CD1c-positive myeloid dendritic cell (primary cell): ENCODE measurements around the gene CPE.
A peak's percentile ranks its signal among the peaks of the same experiment; 100 is the strongest.

Experiments
- DNase-seq: peaks from one replicate; pipeline ENCODE4 v3.0.0-alpha.2; 2016; ENCODE audit errors: extremely low spot score

CPE gene

DNA sequence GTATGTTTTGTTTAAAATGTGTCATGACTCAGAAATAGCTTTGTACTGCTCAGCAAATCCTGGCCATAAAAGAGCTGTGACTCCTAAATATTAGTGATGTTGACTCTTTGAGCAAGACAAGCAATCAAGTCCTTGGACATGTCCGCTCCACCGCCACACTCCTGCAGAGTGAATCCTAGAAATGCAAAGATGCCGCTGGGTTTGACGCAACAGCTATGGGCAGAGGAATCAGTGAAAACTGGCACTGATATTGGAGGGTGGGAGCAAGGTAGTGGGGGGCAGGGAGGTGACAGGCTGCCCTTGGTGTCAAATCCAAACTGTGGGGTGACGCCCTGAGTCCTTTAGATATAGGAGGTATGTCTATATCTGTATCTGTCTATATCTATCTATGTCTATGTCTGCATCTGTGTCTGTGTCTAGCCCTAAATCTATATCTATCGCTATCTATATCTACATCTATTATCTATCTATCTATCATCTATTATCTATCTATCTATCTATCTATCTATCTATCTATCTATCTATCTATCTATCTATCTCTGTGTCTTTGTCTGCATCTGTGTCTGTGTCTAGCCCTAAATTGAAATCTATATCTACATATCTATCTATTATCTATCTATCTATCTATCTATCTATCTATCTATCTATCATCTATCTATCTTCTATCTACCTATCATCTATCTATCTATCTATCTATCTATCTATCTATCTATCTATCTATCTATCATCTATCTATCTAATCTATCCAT is 129.7 kb downstream of the CPE start:
- DNase-seq = no peak

DNA sequence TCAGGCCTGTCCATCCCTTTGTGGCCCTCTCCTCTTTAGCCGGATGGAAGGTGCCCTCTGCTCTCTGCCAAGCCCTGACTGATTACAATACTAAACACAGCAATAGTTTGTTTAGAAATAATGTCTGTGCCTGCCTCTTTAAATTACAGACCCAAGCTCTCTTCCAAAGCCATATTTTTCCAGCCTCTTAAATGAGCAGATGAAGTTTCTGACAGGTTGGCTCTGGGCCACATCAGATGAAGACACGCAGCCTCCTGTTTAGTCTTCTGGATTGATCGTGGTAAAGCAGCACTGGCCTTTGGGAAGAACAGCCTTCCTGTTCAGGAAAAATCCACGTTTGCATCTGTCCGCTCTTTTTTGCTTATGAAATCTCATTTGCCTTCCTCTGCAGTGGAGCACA is 133.6 kb downstream of the CPE start:
- no peak for DNase-seq

DNA sequence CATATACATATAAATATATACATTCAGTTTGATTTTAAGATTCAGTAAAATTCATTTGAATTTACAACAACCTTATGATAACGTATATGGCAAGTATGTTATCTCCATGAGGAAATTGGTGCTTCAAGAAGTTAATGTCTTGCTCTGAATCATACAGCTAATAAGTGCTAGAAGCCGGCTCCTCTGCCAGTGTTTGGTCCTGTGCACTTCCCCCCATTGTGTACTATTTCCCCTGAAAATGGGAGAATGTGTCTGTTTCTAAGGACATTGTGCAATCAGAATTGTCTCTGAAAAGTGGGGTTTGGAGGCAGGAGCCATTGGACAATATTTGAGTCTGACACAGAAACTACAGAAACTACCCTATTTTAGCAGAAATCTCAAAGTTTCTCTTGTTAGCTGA is 135.9 kb downstream of the CPE start:
- no peak for DNase-seq

DNA sequence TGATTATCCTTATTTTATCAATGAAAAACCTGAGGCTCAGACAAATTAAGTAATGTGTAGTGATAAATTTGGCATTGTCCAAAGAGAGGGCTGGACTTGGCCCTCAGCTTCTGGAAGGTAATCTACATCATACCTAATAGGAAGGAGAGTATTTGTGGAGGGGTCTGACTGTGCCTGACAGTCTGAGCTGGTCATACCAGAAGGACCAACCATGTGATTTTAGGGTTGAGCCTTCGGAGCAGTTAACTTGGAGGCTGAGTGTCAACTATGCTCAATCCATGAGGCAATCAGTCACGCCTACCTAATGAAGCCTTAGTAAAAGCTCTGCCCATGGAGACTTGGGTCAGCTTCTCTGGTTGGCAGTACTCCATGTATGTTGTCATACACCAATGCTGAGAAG is 136.4 kb downstream of the CPE start:
- DNase-seq = no peak

DNA sequence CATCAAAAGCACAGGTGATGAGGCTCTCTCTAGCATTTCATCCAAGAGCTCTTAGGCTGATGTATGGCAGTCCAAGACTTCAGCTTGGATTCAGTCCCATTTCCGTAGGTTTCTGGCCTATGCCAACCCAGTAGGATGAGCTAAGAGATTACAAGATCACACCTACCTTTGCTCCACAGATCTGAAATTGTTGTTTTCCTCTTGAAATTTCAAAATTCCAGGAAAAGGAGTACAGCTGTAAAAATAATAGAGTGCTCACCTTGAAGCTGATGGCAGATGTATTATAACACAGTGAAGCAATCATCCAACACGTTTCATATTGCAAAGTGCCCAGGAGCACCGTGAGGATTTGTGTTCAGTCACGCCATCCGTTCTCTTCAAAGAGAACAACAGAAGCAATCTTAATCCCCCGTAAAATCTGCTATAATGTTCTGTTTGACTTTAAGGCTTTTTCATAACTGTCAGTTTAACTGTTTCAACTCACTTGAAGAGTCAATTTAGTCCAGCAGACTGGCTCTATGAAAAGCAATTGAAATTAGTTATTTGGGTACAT is 137.5 kb downstream of the CPE start:
- no peak for DNase-seq

DNA sequence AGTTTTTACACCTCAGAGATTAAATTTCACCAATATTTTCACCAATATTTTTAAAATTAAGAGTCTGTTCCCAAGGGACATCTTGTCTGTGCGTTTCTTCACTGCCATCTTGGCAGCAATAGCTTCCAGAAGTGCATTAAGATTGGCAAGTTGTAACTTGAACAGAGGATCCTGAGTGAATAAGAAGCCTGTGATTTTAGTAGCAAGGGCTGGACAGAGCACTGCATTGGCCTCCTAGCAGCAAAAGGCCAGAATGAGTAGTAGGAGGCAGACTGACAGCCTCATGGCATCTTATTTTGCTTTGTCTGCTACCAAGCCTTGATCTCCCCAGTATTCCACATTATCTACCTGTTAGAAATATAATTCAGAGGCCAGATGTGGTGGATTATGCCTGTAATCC is 138.4 kb downstream of the CPE start:
- DNase-seq = no peak

DNA sequence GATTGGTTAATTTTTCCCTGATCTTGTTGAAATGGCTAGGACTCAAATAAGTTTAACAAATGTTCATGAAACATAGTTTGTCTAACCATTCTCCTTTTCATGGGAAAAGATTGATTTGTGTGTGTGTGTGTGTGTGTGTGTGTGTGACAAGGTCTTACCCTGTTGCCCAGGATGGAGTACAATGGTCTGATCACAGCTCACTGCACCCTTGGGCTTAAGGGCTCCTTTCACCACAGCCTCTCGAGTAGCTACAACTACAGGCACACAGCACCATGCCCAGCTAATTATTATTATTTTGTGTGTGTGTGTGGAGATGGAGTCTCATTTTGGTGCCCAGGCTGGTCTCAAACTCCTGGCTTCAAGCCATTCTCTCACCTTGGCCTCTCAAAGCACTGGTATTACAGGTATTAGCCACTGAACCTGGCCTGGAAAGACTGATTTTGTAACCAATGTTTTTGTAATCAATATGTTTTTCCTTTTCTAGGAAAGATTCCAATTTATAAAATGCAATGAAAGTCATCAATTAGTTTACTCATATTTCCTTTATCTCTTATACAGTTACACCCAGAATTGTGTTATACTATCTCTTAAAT is 139.3 kb downstream of the CPE start:
- no peak for DNase-seq

DNA sequence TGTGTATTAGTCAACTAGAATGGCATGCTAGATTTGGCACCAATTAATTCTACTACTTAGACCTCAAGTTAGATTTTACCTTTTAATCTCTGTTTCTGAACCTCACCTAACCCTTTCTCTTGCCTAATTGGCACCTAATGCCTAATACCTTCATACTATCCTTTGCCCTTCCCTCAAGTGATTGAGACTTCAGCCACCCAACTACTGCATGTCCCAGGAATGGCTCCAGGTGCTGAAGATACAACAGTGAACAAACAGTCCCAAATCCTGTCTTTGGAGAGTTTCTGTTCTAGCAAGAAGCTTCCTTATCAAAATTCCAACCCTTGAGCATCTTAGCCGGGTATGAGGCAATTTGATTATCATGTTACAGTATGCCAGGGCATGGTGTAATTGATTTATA is 139.9 kb downstream of the CPE start:
- DNase-seq = no peak

DNA sequence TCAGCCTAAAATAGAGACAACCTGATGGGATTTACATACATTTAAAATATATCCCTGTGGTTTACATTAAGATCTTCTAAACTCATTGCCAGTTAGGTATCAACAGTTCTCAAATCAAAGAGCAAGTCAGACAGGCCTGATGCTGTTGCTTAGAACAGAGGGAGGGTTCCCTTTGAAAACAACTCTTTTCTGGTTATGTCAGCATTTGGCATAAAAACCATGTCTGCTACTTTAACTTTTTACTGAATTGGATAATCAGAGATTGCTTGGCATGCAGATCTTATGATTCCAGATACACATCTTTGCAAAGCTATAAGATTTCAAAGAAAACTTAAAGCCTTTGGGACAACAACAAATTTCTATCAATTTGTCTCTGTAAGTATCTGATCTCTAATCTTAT is 140.8 kb downstream of the CPE start:
- no peak for DNase-seq

DNA sequence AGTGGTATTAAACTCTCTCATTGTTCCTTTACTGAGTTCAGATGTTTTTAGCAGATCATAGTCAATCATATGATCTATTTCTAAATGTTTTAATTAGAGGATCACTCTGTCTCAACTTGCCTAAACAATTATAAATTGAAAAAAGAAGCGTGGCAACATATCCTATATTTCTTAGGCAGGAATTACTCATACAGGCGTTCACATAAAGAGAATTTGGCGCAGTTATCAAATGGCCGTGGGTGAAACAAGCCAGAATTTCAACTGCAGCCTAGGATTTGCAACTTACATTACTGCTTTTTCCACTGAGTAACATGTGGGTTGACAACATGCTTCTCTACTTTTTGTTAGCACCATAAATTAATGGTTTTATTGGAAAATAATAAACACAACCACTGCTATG is 141.3 kb downstream of the CPE start:
- no peak for DNase-seq

DNA sequence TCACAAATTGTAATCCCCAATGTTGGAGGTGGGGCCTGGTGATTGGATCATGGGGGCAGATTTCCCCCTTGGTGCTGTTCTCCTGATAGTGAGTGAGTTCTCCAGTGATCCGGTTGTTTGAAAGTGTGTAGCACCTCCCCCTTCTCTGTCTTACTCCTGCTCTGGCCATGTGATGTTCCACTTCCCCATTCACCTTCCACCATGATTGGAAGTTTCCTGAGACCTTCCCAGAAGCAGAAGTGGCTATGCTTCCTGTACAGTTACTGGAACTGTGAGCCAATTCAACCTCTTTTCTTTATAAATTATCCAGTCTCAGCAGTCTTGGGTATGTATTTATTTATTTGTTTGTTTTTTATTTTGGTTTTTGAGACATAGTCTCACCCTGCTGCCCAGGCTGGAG is 143.2 kb downstream of the CPE start:
- DNase-seq = peak; percentile 15

DNA sequence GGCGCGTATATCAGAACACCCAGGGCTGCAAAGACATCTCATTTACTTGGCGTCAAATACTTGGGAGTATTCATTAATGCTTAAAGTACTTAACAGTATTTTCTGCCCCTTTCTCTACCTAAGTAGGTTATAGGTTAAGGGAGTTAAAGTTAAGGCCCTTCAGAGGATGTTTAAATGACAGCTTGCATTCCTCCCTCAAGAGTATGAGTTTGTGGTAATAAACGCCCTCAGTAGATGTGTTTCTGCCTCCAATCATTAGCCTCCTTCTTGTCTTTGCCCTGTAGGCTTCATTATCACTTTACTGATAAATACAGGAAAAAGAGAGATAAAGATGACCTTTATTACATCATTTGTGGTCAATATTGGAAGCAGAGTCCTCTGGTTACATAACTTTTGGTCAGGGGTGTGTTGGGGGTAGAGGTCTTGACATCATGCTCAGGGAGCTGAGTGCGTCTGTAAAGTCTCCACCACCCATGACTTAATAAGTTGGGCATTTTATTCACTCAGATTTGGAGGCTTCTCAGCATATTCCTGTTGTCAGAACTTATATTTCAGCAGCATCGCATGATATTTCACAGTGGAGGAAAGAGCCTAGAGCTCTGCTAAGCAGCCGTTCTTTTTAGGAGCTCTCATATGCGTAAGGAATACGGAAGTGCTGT is 145.9 kb downstream of the CPE start:
- no peak for DNase-seq

DNA sequence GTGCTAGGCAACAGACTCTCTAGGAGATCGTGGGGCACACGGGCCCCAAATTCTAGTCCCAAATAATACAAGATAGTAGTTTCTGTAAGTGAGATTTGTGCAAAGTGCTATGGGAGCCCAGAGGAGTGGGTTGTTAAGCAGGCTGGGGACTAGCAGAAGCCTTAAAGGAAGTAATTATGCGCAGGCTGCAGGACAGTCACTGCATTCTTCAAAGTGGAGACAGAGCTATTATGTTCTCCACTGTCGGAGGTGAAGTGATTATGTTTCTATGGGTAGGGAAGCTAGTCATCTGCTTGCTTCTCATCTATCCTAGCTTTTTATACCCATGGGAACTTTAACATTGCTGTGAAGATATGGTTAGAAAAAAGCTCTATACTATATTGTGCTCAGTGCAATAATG is 154.2 kb downstream of the CPE start:
- DNase-seq = no peak

DNA sequence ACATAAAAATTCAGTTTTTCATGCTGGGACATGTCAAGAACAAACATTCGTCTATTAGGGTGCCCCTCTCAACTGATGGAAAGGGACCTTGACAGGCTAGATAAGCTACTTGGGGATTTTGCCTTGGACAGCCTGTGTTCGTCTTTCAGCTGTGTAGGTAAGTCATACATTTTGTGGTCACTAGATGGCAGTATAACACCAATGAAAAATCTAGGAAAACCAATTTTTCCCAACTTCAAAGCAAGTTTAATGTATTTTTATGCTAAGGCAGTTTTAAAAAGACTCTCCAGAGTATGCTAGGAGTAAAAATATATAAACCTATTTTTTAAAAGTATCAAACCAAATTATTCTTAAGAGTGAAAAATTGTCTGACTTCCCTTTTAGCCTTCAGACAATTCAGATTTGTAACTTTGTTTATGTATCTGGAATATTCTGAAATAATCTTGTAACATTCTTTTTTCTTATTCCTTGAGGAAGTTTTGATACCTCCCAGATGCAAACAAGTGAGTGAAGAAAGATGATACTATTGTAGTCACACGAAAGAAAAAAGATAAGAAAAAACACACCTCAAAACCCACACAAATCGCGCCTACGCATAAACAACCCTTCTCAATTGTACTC is 158.3 kb downstream of the CPE start:
- DNase-seq = peak; percentile 28

DNA sequence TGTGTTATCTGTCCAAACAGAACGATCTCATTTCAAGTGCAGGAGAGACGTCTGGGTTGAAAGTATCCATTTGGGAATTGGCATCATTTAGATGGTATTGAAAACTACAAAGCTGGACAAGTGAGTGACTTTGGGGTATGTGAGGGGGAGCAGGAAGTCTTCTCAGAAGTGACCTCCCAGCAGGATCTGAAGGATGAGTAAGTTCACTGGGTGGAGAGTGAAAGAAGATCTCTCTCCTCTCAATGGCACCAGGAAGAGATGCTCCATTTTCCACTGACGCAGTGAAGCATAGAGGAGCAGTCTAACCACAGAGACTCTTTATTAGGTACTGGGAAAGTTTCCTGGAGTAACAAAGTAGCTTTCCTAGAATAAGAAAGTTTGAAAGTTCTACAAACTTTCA is 161.0 kb downstream of the CPE start:
- DNase-seq = no peak

DNA sequence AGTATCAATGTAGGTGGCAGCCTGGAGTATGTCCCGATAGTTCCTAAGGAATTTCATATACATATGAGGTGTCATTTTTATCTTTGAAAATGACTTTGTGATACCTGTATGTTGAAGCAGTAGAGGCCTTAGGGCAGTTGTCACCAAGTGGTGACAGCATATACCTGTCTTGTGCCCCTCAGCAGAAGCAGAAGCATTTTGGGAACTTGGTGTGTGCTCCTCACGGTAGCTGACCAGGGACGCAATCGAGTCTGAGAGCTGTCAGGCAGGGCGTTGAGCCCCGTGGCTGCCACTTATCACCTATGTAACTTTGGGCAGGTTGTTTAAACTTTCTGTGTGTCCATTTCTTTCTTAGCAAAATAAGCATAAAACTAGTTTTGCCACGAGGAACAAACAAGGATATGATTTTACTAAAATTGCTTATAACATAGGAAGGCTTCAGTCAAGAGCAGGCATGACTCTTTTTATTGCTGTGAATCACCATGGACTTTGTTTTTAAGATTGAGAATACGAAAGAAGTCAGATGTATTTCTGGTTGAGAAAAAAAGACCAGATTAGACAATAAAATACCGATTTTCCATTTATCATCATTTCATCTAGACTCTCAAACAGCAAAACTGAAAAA is 161.5 kb downstream of the CPE start:
- no peak for DNase-seq

DNA sequence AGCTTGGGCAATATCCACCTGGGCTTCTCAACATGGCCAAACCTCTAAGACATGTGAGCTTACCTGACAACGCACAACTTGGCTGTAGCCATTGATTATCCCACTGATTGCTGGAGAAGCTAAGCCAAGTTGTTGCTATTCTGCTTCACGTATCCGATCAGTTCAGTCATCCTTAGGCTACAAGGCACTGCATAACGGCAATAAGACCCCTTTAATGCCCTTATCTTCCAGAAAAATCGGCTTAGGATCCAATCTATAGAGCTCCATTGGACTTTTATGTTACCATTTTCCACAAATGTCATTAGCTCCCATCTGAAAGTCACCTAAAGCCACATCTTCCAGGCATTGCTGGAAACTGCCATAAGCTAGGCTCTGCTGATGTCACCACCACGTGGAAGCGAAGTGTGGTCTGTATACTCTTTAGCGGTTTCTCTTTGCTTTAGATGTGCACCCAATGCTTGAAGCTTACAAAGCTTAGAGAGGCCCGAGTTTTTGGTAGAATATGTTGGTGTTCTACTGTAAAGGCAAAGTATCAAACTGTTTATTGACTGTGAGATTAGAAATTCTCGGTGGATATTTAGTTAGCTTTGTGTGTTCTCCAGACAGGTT is 163.1 kb downstream of the CPE start:
- DNase-seq = no peak

DNA sequence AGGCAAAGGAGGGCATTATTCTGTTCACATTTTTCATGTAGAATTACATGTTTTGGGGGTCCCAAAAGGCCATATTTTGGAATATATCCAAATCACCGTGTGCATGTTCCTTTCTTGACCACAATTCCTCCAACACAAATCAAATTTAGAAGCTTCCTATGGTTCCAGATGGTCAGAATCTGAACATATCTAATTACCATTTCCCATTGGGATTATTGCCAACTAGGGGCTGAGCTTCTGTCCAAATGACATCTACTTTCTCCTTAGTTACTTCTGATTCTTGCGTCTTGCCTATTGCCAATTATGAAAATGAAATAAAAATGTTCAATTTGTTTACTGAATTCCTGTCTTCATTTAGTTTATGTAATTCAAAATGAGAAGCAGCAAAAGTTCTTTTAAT is 163.7 kb downstream of the CPE start:
- no peak for DNase-seq
